NCI-H1048 (cell line): ENCODE results near the gene TBX4.
"Not testable (repeated sequence)": the region's sequence is repeated elsewhere in the genome, so short reads cannot be mapped to it uniquely, and the experiment has no call there.

ENCODE experiments used
- DNase-seq: peaks from one replicate; lab custom pipeline; 2025; lab: John Stamatoyannopoulos, UW

The TBX4 gene

DNA sequence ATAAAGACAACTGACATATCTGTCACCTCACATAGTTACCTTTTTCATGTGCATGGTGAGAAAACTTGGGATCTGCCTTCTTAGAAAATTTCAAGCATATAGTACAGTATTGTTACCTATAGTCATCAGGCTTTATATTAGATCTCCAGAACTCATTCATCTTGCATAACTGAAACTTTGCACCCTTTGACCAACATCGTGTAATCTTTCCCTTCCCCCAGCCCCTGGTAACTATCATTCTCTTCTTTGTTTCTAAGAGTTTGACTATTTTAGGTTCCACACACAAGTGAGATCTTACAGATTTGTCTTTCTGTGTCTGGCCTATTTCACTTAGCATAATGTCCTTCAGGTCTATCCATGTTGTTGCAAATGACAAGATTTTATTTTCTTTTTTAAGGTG lies 22.9 kb upstream of the TBX4 start:
- DNase-seq: no peak

DNA sequence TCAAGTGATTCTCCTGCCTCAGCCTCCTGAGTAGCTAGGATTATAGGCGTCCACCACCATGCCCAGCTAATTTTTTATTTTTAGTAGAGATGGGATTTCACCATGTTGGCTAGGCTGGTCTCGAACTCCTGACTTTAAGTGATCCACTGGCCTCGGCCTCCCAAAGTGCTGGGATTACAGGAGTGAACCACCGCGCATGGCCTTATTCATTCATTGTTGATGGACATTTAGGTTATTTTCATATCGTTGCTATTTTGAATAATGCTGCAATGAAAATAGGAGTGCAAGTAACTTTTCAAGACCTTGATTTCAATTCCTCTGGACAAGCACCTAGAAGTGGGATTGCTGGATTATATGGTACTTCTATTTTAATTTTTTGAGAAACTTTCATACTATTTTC lies 22.4 kb upstream of the TBX4 start:
- not testable (repeated sequence) for DNase-seq

- no peak for DNase-seq
Observed at GRCh38 chr17:61431594-61432311, 20.5 kb upstream of the TBX4 start.

DNA sequence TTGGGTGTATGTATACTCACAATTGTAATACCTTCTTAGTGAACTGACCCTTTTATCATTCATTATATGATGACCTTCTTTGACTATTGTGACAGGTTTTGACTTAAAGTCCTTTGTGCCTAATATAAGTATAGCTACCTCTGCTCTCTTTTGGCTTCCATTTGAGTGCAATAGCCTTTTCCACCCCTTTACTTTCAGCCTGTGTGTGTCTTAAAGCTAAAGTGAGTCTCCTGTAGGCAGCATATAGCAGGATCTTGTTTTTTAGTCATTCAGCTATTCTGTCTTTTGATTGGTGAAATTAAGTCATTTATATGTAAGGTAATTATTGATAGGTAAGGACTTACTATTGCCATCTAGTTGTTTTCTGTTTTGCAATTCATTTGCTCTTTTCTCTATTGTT lies 15.9 kb upstream of the TBX4 start:
- DNase-seq: no peak

DNA sequence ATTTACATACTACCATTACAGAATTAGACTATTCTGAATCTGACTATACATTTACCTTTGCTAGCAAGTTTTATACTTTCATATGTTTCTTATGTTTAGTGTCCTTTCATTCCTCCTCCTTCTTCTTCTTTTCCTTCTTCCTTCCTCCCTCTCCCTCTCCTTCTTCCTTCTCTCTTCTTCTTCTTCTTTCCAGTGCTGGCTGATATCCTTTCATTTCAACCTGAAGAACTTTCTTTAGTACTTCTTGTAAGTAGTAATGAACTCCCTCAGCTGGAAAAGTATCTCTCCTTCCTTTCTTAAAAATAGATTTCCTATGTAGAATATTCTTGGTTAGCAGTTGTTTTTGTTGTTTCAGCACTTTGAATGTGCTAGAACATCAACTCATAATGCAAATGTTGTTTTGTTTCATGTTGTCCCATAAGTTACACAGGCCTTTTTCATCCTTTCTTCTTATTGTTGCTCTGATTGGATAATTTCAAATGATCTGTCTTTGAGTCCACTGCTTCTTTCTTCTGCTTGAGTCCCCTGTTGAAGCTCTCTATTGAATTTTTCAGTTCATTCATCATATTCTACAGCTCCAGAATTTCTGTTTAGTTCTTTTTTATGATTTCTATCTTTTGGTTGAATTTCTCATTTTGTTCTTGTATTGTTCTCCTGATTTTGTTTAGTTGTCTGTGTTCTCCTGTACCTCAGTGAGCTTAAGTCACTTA lies 15.1 kb upstream of the TBX4 start:
- no peak for DNase-seq

- DNase-seq: no peak
Observed at GRCh38 chr17:61440697-61441096, 11.5 kb upstream of the TBX4 start.

- not testable (repeated sequence) for DNase-seq
Observed at GRCh38 chr17:61441507-61441906, 10.7 kb upstream of the TBX4 start.

- DNase-seq: no peak
Observed at GRCh38 chr17:61442136-61442775, 10.0 kb upstream of the TBX4 start.

DNA sequence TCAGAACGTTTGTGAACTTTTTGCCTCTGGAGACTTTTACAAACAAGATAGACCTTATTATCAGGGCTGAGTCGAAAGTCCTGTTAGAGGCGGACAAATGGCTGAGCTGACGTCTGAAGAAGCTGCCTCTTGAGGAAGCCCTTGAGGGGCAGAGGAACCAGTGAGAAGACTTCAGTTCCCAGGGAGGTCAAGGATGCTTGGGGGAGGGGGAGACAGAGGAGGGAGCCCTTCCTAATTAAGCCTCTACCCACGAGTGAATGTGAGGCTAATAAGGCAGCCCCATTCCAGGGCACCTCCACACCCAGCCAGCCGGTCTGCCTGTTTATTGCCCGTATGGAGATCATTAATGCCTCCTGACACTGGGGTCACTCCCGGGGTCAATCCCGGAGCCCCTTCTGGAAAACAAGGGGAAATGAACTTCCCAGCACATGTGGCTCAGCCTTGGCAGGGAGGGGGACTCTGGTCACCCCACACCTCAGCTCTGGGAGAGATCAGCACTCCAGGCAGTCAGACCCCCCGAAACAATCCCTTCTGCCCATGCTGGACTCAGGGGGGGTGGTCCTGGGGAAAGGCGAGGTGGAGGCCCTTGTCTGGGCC lies 9.2 kb upstream of the TBX4 start:
- DNase-seq: no peak

- DNase-seq: no peak
Observed at GRCh38 chr17:61443475-61443882, 8.7 kb upstream of the TBX4 start.

GRCh38 chr17:61444075-61444474 lies 8.1 kb upstream of the TBX4 start:
- DNase-seq: no peak

DNA sequence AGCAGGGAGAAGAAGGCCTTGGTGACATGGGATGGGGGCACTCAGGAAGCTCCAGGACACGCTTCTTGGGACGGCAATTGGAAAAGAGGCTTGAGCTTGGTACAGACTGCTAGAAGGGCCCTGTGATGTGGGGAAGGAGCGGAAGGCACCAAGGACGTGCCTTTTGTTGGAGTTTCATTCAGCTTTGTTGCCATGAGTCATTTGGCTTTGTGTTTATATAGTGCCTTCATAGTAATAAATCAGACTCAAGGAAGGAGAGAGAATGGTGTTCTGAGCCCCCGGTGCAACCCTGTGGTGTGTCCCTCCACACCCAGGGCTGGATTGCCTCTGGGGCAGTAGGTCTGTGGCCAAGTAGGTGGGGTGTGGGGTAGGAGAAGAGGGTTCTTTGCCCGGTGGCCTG lies 7.4 kb upstream of the TBX4 start:
- DNase-seq: no peak

DNA sequence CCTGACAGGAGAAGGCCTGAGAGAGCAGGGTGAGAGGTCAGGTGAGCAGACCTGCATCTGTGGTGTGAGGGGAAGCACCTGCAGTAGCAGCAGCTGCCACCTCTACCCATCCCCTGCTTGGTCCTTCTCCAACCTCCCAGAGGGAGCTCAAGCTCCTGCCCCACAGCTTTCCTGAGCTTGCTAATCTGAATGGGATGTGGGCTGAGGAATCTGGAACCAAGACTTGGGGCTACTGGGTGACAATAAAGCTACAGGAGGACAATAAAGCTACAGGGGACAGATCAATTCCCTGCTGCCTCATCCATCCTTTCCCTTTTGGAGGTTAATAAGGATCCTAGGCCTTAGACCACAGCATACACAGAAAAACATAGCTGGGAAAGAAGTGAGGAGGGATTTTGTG lies 4.9 kb upstream of the TBX4 start:
- DNase-seq: no peak

DNA sequence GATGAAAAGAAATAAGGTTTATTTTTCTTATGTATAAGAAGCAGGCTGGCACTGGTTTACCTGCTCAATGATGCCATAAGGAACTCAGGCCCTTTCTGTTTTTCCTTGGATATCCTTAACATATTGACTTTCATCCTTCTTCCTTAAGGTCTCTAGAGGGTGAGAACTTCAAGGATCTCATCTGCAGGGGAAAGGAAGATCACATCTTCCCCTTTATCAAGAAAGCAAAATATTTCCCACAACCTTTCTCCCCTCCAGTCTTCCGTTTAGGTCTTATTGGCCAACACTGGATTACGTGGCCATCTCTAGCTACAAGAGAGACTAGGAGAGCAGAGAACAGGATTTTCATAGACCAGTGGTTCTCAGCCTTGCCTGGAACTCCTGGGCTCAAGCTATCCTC lies 4.2 kb upstream of the TBX4 start:
- no peak for DNase-seq

DNA sequence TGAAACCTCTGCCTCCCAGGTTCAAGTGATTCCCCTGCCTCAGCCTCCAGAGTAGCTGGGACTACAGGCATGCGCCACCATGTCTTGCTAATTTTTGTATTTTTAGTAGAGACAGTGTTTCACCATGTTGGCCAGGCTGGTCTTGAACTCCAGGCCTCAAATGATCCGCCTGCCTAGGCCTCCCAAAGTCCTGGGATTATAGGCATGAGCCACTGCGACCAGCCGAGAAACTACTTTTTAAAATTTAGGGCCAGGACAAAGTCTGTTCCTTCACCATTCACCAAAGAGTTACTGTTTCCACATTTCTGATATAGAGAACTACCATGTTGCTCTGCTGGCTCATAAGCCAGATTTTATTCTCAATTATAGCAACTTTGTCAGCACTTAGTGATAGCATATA lies 3.1 kb upstream of the TBX4 start:
- DNase-seq: not testable (repeated sequence)

- DNase-seq: no peak
Observed at GRCh38 chr17:61449707-61450640, 2.2 kb upstream of the TBX4 start.

DNA sequence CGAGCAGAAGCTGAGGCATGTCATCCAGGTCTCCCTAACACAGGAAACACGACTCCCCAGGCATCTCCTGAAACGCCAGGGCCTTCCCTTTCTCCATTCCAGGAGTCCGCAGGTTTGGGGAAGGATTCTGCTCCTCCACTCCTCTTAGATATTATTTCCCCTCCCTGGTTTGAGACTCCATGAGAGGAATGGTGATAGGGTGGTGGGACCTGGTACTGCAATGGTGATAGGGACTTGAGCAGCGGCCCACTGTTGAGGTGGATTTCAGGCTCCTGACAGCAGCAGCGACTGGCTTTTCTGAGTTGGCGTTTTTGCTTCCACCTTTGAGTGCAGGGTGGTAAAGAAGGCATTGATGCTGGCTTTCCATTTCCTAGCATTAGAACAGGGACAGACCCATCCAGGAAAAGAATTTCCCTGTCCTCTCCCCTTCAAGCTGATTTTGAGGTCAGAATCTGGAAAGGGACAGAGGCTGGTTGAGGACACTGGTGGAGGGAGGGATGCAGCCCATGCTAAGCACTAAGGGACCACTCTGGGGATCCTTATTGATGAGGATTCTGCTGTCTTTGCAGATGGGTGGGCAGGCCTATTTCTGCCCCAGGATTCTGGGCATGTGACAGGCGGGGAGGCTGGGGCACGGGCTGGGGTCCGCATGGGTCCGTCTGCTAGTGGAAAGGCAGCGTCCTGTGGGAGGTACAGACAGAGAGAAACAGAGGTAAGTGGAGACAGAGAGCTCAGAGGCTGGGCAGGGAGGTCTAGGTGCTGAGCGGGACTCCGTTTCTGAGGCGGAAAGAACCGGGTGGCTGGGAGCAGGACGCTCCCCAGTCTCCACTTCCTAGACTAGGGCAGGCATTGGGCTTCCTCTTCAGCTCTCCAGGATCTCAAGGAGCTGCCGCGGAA lies 1.3 kb upstream of the TBX4 start:
- DNase-seq: no peak

DNA sequence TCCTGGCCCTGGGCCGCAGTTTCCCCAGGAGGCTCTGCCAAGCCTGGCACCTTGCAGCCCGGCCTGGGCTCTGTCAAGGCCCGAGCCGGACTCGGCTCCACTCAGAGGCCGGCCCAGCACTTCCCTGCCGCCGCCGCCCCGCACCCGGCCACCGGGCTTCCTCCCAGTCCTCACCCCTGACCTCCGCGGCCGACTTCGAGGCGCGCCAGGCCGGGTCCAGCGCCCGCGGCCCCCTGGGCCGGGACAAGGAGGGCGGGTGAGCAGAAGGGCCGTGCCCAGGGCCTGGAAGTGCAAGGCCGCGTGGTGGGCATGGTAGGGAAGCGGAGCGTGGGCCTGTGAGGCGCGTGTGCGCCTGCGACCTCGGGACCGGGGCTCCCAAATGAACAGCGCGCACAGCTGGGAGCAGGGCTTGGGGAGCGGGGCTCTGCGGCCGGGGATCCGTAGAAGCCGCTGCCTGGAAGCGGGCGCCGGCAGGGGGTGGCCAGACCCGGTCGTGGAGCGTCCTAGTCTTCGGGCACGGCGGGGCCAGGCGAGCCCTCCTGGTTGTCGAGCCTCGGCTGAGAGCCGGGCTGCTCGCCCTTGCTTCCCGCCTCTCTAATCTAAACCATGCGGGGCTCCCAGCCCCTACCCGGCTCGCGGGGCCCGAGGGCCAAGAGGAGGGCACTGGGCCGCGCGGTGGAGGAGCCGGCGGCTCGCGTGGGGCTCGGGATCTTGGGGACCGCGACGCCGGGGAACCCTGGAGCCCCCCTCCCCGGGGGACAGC lies 503 bp upstream of the TBX4 start:
- no peak for DNase-seq

DNA sequence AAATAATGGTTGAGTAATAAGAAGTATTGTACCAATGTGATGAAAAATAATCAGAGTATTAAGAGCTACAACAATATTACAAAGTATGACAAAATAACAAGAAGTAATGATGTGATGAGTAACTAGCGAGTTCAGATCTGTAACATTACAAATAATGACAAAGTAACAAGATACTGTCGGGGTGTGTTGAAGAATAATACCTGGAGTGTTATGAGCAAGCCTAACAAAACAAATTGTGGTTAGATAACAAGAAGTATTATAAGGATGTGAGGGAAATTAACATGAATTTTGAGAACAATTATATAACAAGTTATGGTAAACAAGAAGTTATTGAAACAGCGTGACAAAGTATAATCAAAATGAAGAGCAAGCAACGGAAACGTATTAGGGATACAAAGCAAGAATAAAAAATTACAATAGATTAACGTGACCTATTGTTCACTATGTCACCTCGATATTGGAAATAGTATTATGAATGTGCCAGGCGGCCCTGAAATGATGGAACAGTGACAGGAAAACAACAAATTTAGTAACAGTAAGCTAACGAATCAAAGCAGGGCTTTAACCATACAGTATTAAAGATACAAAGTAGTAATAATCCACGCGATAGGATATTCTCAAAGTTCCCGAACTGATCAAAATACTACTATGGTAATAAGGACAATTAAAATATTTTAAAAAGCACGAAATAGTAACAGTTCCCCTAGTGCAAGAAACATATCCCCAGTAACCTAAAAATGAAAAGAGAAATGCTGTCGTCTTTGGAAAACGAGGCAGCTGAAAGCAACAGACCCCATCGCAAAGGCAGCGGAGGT lies 1.6 kb downstream of the TBX4 start:
- DNase-seq: no peak
